Spleen (tissue), 11 donors: Measurements from ENCODE around the gene LMO3. TPM values are rescaled to one million over a fixed set of nuclear protein-coding genes. Genes with fewer than 3 reads are reported as not detected.

ENCODE experiments used
- DNase-seq: peaks from one replicate; pipeline ENCODE4 v3.0.0-alpha.2; 2020
- H3K27ac ChIP-seq, 8 donors: fragments of 200-600 bp; sonication (generic) in 7 of 8; 1 replicate in 4 of 8; 2 replicates in 4 of 8; pipeline versions ENCODE4 v1.5.0 to v1.8.0; 2016 to 2021; ENCODE audit warnings: inconsistent platforms in 4 of 8, mild to moderate bottlenecking in 4 of 8, moderate library complexity in 1 of 8
- H3K27me3 ChIP-seq, 7 donors: fragments of 200-600 bp; sonication (generic) in 6 of 7; replicated peaks in 1 of 7; 1 replicate in 4 of 7; 2 replicates in 3 of 7; pipeline versions ENCODE4 v1.5.0 to v1.8.0; 2016 to 2021; ENCODE audit warnings: inconsistent platforms in 3 of 7, mild to moderate bottlenecking in 1 of 7
- H3K36me3 ChIP-seq, 6 donors: fragments of 200-600 bp; sonication (generic) in 5 of 6; 1 replicate in 4 of 6; 2 replicates in 2 of 6; pipeline versions ENCODE4 v1.5.0 to v1.8.0; 2016 to 2021; ENCODE audit warnings: inconsistent platforms in 2 of 6
- H3K4me1 ChIP-seq, 6 donors: fragments of 200-600 bp; sonication (generic) in 5 of 6; 1 replicate in 3 of 6; 2 replicates in 3 of 6; pipeline versions ENCODE4 v1.5.0 to v1.8.0; 2016 to 2021; ENCODE audit warnings: inconsistent platforms in 3 of 6
- H3K4me3 ChIP-seq, 8 donors: fragments of 200-600 bp; sonication (generic) in 7 of 8; 1 replicate in 4 of 8; 2 replicates in 4 of 8; pipeline versions ENCODE4 v1.5.0 to v1.8.0; 2016 to 2021; ENCODE audit warnings: inconsistent platforms in 4 of 8, mild to moderate bottlenecking in 4 of 8, moderate library complexity in 2 of 8
- H3K9me3 ChIP-seq, 8 donors: fragments of 200-600 bp; sonication (generic) in 7 of 8; 1 replicate in 4 of 8; 2 replicates in 4 of 8; pipeline versions ENCODE4 v1.5.0 to v1.8.0; 2016 to 2021; ENCODE audit warnings: inconsistent platforms in 4 of 8
- POLR2A ChIP-seq, 3 donors: fragments of 450-650 bp; IDR thresholded peaks; one replicate each; pipeline ENCODE4 v1.5.1; 2017; ENCODE audit warnings: antibody characterized with exemption in 3 of 3, mild to moderate bottlenecking in 1 of 3
- POLR2AphosphoS5 ChIP-seq, 3 donors: sonication (generic); formaldehyde crosslinking; IDR thresholded peaks; one replicate each; pipeline ENCODE4 v1.5.1; 2017; ENCODE audit warnings: antibody characterized with exemption in 3 of 3
- WGBS, 5 donors: extraction: QIAGEN DNeasy Blood & Tissue Kit in 3 of 5; methylation state at CpG; one replicate each; pipeline versions ENCODE4 v1.1.5 to v1.1.7; 2013 to 2018; 5-methylcytosine and 5-hydroxymethylcytosine counted together
- intact Hi-C: fragments of 100-400 bp; cut with DNase I; formaldehyde crosslinking; loops from one replicate; pipeline ENCODE4 v1.15.0; 2023; ENCODE audit warnings: low total_unique reads
- polyA plus RNA-seq, 3 donors: library from polyadenylated mRNA; stranded (reverse); fragments of 200-250 nt; gene quantifications; one replicate each; pipeline ENCODE4 v1.2.1, GENCODE V29; 2013
- total RNA-seq, 7 donors: library from RNA; depleted of rRNA in 3 of 7; stranded (reverse); fragments of >200 nt in 3 of 7; fragmentation: NEBNext Ultra II Directional in 4 of 7; extraction: Animal tissue kit (Norgen Biotek cat#: 25700) in 4 of 7; gene quantifications; one replicate each; pipeline versions ENCODE4 v1.1.0 to v1.2.1, GENCODE V29; 2016 to 2021
- donor health status: healthy with polysubstance abuse.
- donor health status: DM: no; HTN: no; CAD: no; lungs with moderate emphysema.
- donor health status: DM: no; HTN: no; CAD: no.
- donor health status: Bipolar disorder and iron deficiency.
- donor health status: healthy.
- donor health status: DM: no; HTN: no; CAD: no.
- donor health status: DM: yes; HTN: yes; CAD: no.

LMO3 gene
- total and polyA plus RNA-seq, 10 donors: 0.07 to 2.5 (median 0.48) TPM; not detected in 1

DNA sequence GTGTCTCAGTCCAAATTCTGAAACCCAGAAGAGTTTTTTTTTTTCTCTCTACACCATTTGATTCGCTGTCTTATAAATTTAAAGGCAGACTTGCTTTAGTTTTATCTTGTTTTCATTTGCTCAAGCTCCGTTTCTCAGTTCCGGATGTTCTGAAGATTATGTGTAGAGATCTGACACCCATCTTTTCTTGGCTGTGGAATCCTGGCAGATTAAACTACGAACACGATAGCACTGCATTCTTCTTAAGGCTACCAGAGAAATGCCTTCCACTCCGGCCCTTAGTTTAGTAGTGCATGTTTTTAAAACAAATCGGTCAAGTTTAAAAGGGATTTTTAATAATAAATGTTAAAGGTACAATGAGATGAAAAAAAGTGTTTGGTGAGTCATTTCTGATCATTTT, 106.4 kb downstream of the LMO3 start:
- H3K4me3 ChIP-seq: no peak overlapping the region
- DNase-seq: no peak
- TF ChIP-seq POLR2AphosphoS5 (IDR thresholded peaks at IDR 0.05) (no peak), POLR2A (IDR thresholded peaks at IDR 0.05) (no peak)
- WGBS, 5 donors: 76 to 90% (median 82%) methylated on average over 7 of the region's 7 CpGs
- no peaks in the 10 kb centered on the region for H3K4me1 ChIP-seq
- H3K27ac ChIP-seq: no peak overlapping the region
- no peaks in the 10 kb centered on the region for H3K36me3 ChIP-seq
- intact Hi-C loops: no loop called here
- no peaks in the 10 kb centered on the region for H3K27me3 ChIP-seq
- H3K9me3 ChIP-seq: no peaks in the 10 kb centered on the region
